Endothelial cell of umbilical vein (primary cell): ENCODE data around the gene MTFP1. TPM values are rescaled to one million over a fixed set of nuclear protein-coding genes. Genes with fewer than 3 reads are reported as not detected.

ENCODE experiments used
- BruUV-seq: library from RNA; stranded (reverse); fragments of 400-500 nt; replicated peaks from 2 replicates; lab custom pipeline; 2021; lab: Mats Ljungman, UMichigan
- CTCF ChIA-PET: fragments of 300-600, 350-600 bp; sonication (Branson Sonifier 250); formaldehyde crosslinking; loops from one replicate; lab custom pipeline; 2021; ENCODE audit warnings: antibody characterized with exemption, inconsistent platforms; lab: Charles Lee
- POLR2A ChIA-PET: fragments of 300-600, 350-600 bp; sonication (Branson Sonifier 250); formaldehyde crosslinking; loops from one replicate; lab custom pipeline; 2021; ENCODE audit warnings: antibody characterized with exemption, inconsistent platforms; lab: Charles Lee
- DNase-seq: peaks from one replicate; pipeline ENCODE4 v3.0.0-alpha.2; 2011; ENCODE audit warnings: low read depth, low spot score
- FAIRE-seq: peaks from 2 replicates; lab custom pipeline; 2011; peaks lifted over from hg19 to GRCh38; lab: Jason Lieb, UNC
- H2AFZ ChIP-seq: 2 replicates; pipeline ENCODE4 v1.6.0; 2012; ENCODE audit warnings: low read depth, low read length, control low read depth, inconsistent platforms
- H3K27ac ChIP-seq: 2 replicates; pipeline ENCODE4 v1.5.1; 2011; ENCODE audit warnings: low read depth, mild to moderate bottlenecking, control low read depth, low read length, moderate library complexity; ENCODE audit not compliant: insufficient read depth
- H3K27me3 ChIP-seq, 2 experiments: 2 replicates each; pipeline versions ENCODE4 v1.6.0 to v1.6.1; 2011; ENCODE audit warnings: low read length in 2 of 2, mixed read lengths in 1 of 2; ENCODE audit not compliant: control insufficient read depth in 2 of 2, insufficient read depth in 2 of 2
- H3K36me3 ChIP-seq, 2 experiments: 2 replicates in 1 of 2; 3 replicates in 1 of 2; pipeline ENCODE4 v1.5.1; 2011; ENCODE audit warnings: low read length in 2 of 2, mild to moderate bottlenecking in 1 of 2, moderate library complexity in 1 of 2; ENCODE audit not compliant: control insufficient read depth in 2 of 2, insufficient read depth in 2 of 2; ENCODE audit errors: extremely low read depth in 1 of 2
- H3K4me1 ChIP-seq: 3 replicates; pipeline ENCODE4 v1.5.1; 2011; ENCODE audit warnings: mild to moderate bottlenecking, low read length; ENCODE audit not compliant: control insufficient read depth, insufficient read depth; ENCODE audit errors: extremely low read depth
- H3K4me2 ChIP-seq: 2 replicates; pipeline ENCODE4 v1.6.1; 2011; ENCODE audit warnings: low read length, control low read depth, mixed read lengths; ENCODE audit not compliant: insufficient read depth
- H3K4me3 ChIP-seq, 3 experiments: fragments of 200-600 bp in 1 of 3; sonication (generic), shearing (Covaris generic) in 1 of 3; replicated peaks in 1 of 3; 2 replicates each; pipeline ENCODE4 v1.5.1; 2011 to 2016; ENCODE audit warnings: control low read depth in 3 of 3, low read length in 3 of 3, mild to moderate bottlenecking in 2 of 3, inconsistent platforms in 1 of 3, low read depth in 1 of 3, moderate library complexity in 1 of 3; ENCODE audit not compliant: insufficient read depth in 1 of 3
- H3K79me2 ChIP-seq: 2 replicates; pipeline ENCODE4 v1.6.0; 2012; ENCODE audit warnings: low read length, inconsistent platforms; ENCODE audit not compliant: control insufficient read depth, insufficient read depth
- H3K9ac ChIP-seq: replicated peaks from 2 replicates; pipeline ENCODE3; 2011; ENCODE audit warnings: low read length, control low read depth; ENCODE audit not compliant: insufficient read depth; ENCODE audit errors: extremely low read depth
- H3K9me1 ChIP-seq: replicated peaks from 3 replicates; pipeline ENCODE4 v1.6.0; 2011; ENCODE audit warnings: mild to moderate bottlenecking, low read length; ENCODE audit not compliant: control insufficient read depth, insufficient read depth; ENCODE audit errors: extremely low read depth
- H3K9me3 ChIP-seq: replicated peaks from 2 replicates; pipeline ENCODE4 v1.5.1; 2012; ENCODE audit warnings: low read length, inconsistent platforms; ENCODE audit not compliant: control insufficient read depth, insufficient read depth
- H4K20me1 ChIP-seq: replicated peaks from 2 replicates; pipeline ENCODE3; 2011; ENCODE audit warnings: mild to moderate bottlenecking, low read length; ENCODE audit not compliant: control insufficient read depth, insufficient read depth; ENCODE audit errors: extremely low read depth
- EZH2 ChIP-seq: IDR thresholded peaks from 2 replicates; pipeline ENCODE4 v1.6.1; 2012; ENCODE audit warnings: borderline replicate concordance, low read depth, mild to moderate bottlenecking, moderate library complexity, low read length, inconsistent platforms; ENCODE audit not compliant: severe bottlenecking
- FOS ChIP-seq: IDR thresholded peaks from 2 replicates; pipeline ENCODE4 v1.6.1; 2011; ENCODE audit warnings: mild to moderate bottlenecking, low read length, moderate library complexity, borderline replicate concordance; ENCODE audit not compliant: insufficient read depth
- GATA2 ChIP-seq: IDR thresholded peaks from 2 replicates; pipeline ENCODE4 v1.7.0; 2011; ENCODE audit warnings: low read depth, mild to moderate bottlenecking, moderate library complexity, mixed read lengths, low read length; ENCODE audit not compliant: insufficient read length, insufficient read depth
- JUN ChIP-seq: IDR thresholded peaks from 2 replicates; pipeline ENCODE4 v1.6.1; 2011; ENCODE audit warnings: borderline replicate concordance, low read depth; ENCODE audit not compliant: insufficient read length, insufficient read depth
- MYC ChIP-seq: IDR thresholded peaks from one replicate; pipeline ENCODE4 v1.6.1; 2011; ENCODE audit warnings: mild to moderate bottlenecking, low read depth, low read length
- POLR2A ChIP-seq: IDR thresholded peaks from 2 replicates; pipeline ENCODE4 v1.6.1; 2012; ENCODE audit warnings: low read depth, mild to moderate bottlenecking, control low read depth, low read length
- POLR2AphosphoS5 ChIP-seq: IDR thresholded peaks from 2 replicates; pipeline ENCODE4 v1.6.1; 2012; ENCODE audit warnings: low read depth, mild to moderate bottlenecking, control low read depth, low read length, moderate library complexity; ENCODE audit not compliant: insufficient read depth
- dilution Hi-C: fragments of 300-500 bp; cut with MboI; formaldehyde crosslinking; loops from one replicate; pipeline ENCODE4 v1.15.0; 2019; ENCODE audit warnings: low sequenced_read_pairs; ENCODE audit not compliant: extremely low pct_ligation_motif_present
- intact Hi-C: fragments of 100-400 bp; cut with micrococcal nuclease; formaldehyde crosslinking; loops from one replicate; pipeline ENCODE4 v1.10.0; 2022
- polyA plus RNA-seq, 4 experiments: library from polyadenylated mRNA; depleted of rRNA in 3 of 4; stranded (reverse) in 3 of 4; unstranded in 1 of 4; fragments of >200 nt; gene quantifications; 2 replicates each; pipeline versions ENCODE4 v1.2.1 to v1.2.3, GENCODE V29; 2011 to 2012; ENCODE audit warnings: missing spikeins in 1 of 4
- total RNA-seq: library from RNA; stranded (reverse); gene quantifications from 2 replicates; pipeline ENCODE4 v1.2.3, GENCODE V29; 2021
- TF ChIP-seq, protein P1 (sequence below): IDR thresholded peaks from 2 replicates; pipeline ENCODE4 v1.6.1; 2011; ENCODE audit not compliant: insufficient read depth, insufficient read length
- TF ChIP-seq, protein P2 (sequence below), 2 donors: IDR thresholded peaks; 1 replicate in 1 of 2; 2 replicates in 1 of 2; pipeline ENCODE4 v1.5.1; 2011; ENCODE audit warnings: low read length in 2 of 2, mild to moderate bottlenecking in 2 of 2, moderate library complexity in 2 of 2, control low read depth in 1 of 2, inconsistent platforms in 1 of 2, low read depth in 1 of 2; ENCODE audit not compliant: insufficient read depth in 1 of 2; ENCODE audit errors: extremely low read depth in 1 of 2

Gene MTFP1
- total and polyA plus RNA-seq, 2 donors (not counting 3 experiments of a cell fraction or from before 2014, with no cell fraction given) = 30.3 to 41.9 TPM

DNA sequence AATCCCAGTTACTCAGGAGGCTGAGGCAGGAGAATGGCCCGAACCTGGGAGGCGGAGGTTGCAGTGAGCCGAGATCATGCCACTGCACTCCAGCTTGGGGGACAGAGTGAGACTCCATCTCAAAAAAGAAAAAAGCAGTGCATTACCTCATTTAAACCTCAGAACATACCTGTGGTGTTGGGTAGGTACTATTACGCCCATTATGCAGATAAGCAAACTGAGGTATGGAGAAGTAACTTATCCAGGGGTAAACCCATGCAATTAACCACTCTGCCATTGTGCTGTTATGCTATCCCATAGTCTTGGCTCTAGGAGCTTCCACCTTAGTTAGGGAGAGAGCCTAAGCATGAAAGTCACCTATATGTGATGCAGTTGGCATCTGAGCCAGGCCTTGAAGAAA is 48.6 kb downstream of the MTFP1 start:
- CTCF ChIA-PET = interaction anchor here (1.6 kb wide), 1 partner anchor 10 kb away, joined by 5 read pairs; no protein-coding TSS in a partner anchor
- Histone ChIP-seq H3K27me3 (peaks cover 11% of the 10 kb centered on the region in 2 experiments), H2AFZ (no peak overlapping the region), H3K9me3 (no peaks in the 10 kb centered on the region), H3K4me3 (no peak overlapping the region), H4K20me1 (no peaks in the 10 kb centered on the region), H3K27ac (no peak overlapping the region), H3K4me1 (no peaks in the 10 kb centered on the region), H3K4me2 (no peak overlapping the region), H3K79me2 (no peaks in the 10 kb centered on the region), H3K36me3 (no peaks in the 10 kb centered on the region), H3K9me1 (no peaks in the 10 kb centered on the region), H3K9ac (no peak overlapping the region)
- dilution Hi-C loops (no loop called here), intact Hi-C loops (no loop called here)
- FAIRE-seq (no peak), DNase-seq (no peak)
- BruUV-seq = no TSS peak
- POLR2A ChIA-PET = no interaction called here
- TF ChIP-seq, protein P1, sequence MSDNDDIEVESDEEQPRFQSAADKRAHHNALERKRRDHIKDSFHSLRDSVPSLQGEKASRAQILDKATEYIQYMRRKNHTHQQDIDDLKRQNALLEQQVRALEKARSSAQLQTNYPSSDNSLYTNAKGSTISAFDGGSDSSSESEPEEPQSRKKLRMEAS = no peak
- no peak for TF ChIP-seq POLR2AphosphoS5
- TF ChIP-seq POLR2A = no peak
- TF ChIP-seq EZH2 = no peak
- no peak for TF ChIP-seq GATA2
- TF ChIP-seq FOS = no peak
- no peak for TF ChIP-seq MYC
- TF ChIP-seq, protein P2, sequence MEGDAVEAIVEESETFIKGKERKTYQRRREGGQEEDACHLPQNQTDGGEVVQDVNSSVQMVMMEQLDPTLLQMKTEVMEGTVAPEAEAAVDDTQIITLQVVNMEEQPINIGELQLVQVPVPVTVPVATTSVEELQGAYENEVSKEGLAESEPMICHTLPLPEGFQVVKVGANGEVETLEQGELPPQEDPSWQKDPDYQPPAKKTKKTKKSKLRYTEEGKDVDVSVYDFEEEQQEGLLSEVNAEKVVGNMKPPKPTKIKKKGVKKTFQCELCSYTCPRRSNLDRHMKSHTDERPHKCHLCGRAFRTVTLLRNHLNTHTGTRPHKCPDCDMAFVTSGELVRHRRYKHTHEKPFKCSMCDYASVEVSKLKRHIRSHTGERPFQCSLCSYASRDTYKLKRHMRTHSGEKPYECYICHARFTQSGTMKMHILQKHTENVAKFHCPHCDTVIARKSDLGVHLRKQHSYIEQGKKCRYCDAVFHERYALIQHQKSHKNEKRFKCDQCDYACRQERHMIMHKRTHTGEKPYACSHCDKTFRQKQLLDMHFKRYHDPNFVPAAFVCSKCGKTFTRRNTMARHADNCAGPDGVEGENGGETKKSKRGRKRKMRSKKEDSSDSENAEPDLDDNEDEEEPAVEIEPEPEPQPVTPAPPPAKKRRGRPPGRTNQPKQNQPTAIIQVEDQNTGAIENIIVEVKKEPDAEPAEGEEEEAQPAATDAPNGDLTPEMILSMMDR (IDR thresholded peaks at IDR 0.05; ENCODE audit: extremely low read depth in 1 of 2, insufficient read depth in 1 of 2, low read depth in 1 of 2, low read length in 2 of 2) = no peak
- TF ChIP-seq JUN = no peak
